Jurkat, Clone E6-1 (cell line): ENCODE measurements around the gene ZNF790.

Source experiments
- DNase-seq: peaks from one replicate; pipeline ENCODE4 v3.0.0-alpha.2; 2011; ENCODE audit warnings: low read depth, low spot score
- H3K4me3 ChIP-seq: 2 replicates; pipeline ENCODE4 v1.5.1; 2011; ENCODE audit warnings: mild to moderate bottlenecking, low read length, control low read depth, moderate library complexity

The ZNF790 gene

DNA sequence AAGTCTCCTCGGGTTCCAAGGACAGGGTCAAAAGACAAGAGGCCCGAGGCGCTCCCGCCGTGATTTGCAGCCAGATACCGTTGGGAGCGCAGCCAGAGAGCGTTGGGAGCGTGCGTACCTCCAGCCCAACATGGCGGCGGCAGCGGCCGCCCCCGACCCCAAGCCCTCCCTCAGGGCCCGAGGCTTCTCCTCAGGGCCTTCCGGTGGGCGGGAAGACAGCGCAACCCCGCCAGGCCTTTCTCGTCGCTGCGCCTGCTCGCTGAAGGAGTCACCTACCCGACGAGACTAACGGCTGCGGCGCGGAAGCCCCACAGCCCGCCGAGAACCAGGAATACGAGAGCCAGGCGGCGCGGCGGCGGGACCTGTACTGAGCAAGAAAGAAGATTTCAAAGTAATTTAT lies 62.4 kb downstream of the ZNF790 start:
- no peak for DNase-seq
- H3K4me3 ChIP-seq: no peak overlapping the region

- H3K4me3 ChIP-seq: peak overlapping the region; percentile 67
- DNase-seq: no peak
These were observed 65.0 kb downstream of the ZNF790 start for GRCh38 chr19:36773223-36773579.

DNA sequence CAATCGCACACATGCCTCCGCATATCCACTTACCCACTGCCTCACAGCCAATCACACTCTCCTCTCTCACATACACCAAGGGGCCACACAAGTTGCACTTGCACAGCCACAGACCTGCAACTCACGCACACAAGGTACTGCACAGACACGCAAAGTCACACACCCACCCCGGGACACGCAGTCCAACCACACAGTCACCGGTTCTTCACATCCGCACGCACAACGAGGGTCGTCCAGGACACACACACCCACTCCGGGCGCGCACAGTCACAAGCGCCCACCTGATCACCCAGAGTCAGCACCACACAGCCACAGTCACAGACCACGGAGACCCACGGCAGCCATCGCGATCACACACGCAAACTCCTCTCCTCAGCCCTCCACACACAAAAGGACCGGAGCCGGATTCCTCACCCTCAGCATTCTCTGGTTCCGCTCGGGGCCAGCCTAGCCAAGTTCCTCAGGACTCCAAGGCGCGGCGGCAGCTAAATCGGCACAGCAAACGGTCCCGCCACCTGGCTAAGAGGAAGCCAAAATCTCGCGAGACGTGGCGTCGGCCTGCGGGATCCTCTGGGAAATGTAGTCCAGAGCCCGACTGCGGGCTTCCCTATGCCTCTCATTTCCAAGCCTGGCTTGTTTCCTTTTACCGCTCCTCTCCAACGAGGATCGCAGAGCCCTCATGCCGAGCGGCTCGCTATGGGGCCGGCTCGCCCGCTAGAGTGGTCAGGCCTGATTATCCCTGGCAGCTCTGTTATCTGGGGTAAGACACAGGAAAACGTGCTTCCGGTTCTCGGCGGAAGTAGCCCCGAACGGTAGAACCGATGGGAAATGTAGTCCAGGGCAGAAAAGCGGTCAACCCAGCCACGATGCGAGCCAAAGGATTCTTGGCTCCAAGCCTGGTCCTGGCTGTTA lies 65.6 kb downstream of the ZNF790 start, which contains the start of gene ZNF850:
ZNF850 (minus strand) TSS at position 497 of the 912 bp plus-strand sequence. CDS start 10,201 bp downstream, outside the sequence.
- DNase-seq: peak; percentile 94
- H3K4me3 ChIP-seq: peak within 1 kb of the TSS; percentile 67

GRCh38 chr19:36771261-36772231 lies 66.6 kb downstream of the ZNF790 start:
- no peak for DNase-seq
- peak overlapping the region; percentile 67 for H3K4me3 ChIP-seq
